Panc1 (cell line): ENCODE results near the gene SCN2B. TPM values are rescaled to one million over a fixed set of nuclear protein-coding genes. Genes with fewer than 3 reads are reported as not detected.

Experiments used
- ATAC-seq: fragments of 200-7000 bp; cut with Tn5 transposase; 2 replicates; pipeline ENCODE4 v1.9.1; 2020; ENCODE audit warnings: mild to moderate bottlenecking, moderate library complexity
- BruUV-seq: library from RNA; stranded (reverse); fragments of 400-500 nt; replicated peaks from 2 replicates; lab custom pipeline; 2021; lab: Mats Ljungman, UMichigan
- CTCF ChIA-PET: fragments of 300-600 bp; sonication (Branson Sonifier 250); formaldehyde crosslinking; loops from one replicate; lab custom pipeline; 2022; ENCODE audit warnings: antibody characterized with exemption; lab: Charles Lee
- POLR2A ChIA-PET: fragments of 300-600 bp; sonication (Branson Sonifier 250); formaldehyde crosslinking; loops from one replicate; lab custom pipeline; 2022; ENCODE audit warnings: antibody characterized with exemption; lab: Charles Lee
- DNase-seq: peaks from one replicate; pipeline ENCODE4 v3.0.0-alpha.2; 2010; ENCODE audit warnings: low read depth, low spot score
- H3K27ac ChIP-seq: 2 replicates; pipeline ENCODE4 v1.5.1; 2011; ENCODE audit warnings: mild to moderate bottlenecking, low read length, inconsistent platforms
- H3K27me3 ChIP-seq: fragments of 200-500 bp; sonication (Bioruptor generic); 2 replicates; pipeline ENCODE4 v1.6.0; 2014; ENCODE audit warnings: low read length, inconsistent platforms; ENCODE audit not compliant: control insufficient read depth, insufficient read depth
- H3K36me3 ChIP-seq: fragments of 200-500 bp; sonication (Bioruptor generic); 2 replicates; pipeline ENCODE4 v1.5.1; 2014; ENCODE audit warnings: inconsistent platforms, mild to moderate bottlenecking, low read length, moderate library complexity; ENCODE audit not compliant: control insufficient read depth, insufficient read depth
- H3K4me1 ChIP-seq: 2 replicates; pipeline ENCODE4 v1.5.1; 2011; ENCODE audit warnings: inconsistent platforms, mild to moderate bottlenecking, low read length, moderate library complexity; ENCODE audit not compliant: control insufficient read depth, insufficient read depth
- H3K4me3 ChIP-seq, 2 experiments: 2 replicates each; pipeline ENCODE4 v1.5.1; 2011 to 2012; ENCODE audit warnings: low read depth in 2 of 2, low read length in 2 of 2, mild to moderate bottlenecking in 2 of 2, inconsistent platforms in 1 of 2, moderate library complexity in 1 of 2
- H3K9me3 ChIP-seq: fragments of 200-500 bp; sonication (Bioruptor generic); 2 replicates; pipeline ENCODE4 v1.5.1; 2014; ENCODE audit warnings: low read depth, mild to moderate bottlenecking, inconsistent platforms, low read length, moderate library complexity; ENCODE audit not compliant: control insufficient read depth, insufficient read depth
- CTCF ChIP-seq: fragments of 450-650 bp; IDR thresholded peaks from 2 replicates; pipeline ENCODE4 v1.5.1; 2017; ENCODE audit warnings: mild to moderate bottlenecking
- POLR2AphosphoS5 ChIP-seq: IDR thresholded peaks from 2 replicates; pipeline ENCODE4 v1.6.1; 2012; ENCODE audit warnings: mild to moderate bottlenecking, low read depth, low read length, moderate library complexity
- REST ChIP-seq, 2 experiments: IDR thresholded peaks; 2 replicates each; pipeline ENCODE4 v1.6.1; 2011 to 2012; ENCODE audit warnings: low read depth in 2 of 2, control low read depth in 1 of 2, low read length in 1 of 2, mild to moderate bottlenecking in 1 of 2, moderate library complexity in 1 of 2; ENCODE audit not compliant: insufficient read depth in 1 of 2
- SIN3A ChIP-seq: IDR thresholded peaks from 2 replicates; pipeline ENCODE4 v1.6.1; 2012; ENCODE audit warnings: low read depth, mild to moderate bottlenecking, low read length, moderate library complexity, borderline replicate concordance; ENCODE audit not compliant: insufficient read depth
- TCF7L2 ChIP-seq: IDR thresholded peaks from 2 replicates; pipeline ENCODE4 v1.6.1; 2011; ENCODE audit warnings: mild to moderate bottlenecking, low read depth, low read length, inconsistent platforms
- in situ Hi-C: cut with HindIII; loops from 2 replicates; pipeline ENCODE4 v1.10.0; 2016; ENCODE audit warnings: low sequenced_read_pairs, low pct_unique_long_range_greater_than_20kb
- intact Hi-C: fragments of 100-400 bp; cut with micrococcal nuclease; formaldehyde crosslinking; loops from one replicate; pipeline ENCODE4 v1.10.0; 2022; ENCODE audit not compliant: unreplicated experiment
- total RNA-seq: library from RNA; stranded (reverse); gene quantifications from one replicate; pipeline ENCODE4 v1.2.1, GENCODE V29; 2021; ENCODE audit not compliant: unreplicated experiment

SCN2B gene
- total RNA-seq, 1 experiment from 2014 or later: not detected

- Histone ChIP-seq H3K27ac (no peak overlapping the region), H3K4me3 (no peak overlapping the region), H3K36me3 (no peaks in the 10 kb centered on the region), H3K9me3 (no peaks in the 10 kb centered on the region), H3K4me1 (peaks cover 4% of the 10 kb centered on the region), H3K27me3 (peaks cover 38% of the 10 kb centered on the region)
- POLR2A ChIA-PET: no interaction called here
- no TSS peak for BruUV-seq
- no peak for DNase-seq
- TF ChIP-seq POLR2AphosphoS5: no peak
- no peak for TF ChIP-seq REST (IDR thresholded peaks at IDR 0.05; ENCODE audit: insufficient read depth in 1 of 2, low read depth in 2 of 2, low read length in 1 of 2)
- no peak for TF ChIP-seq TCF7L2
- TF ChIP-seq SIN3A: no peak
- no peak for TF ChIP-seq CTCF
- CTCF ChIA-PET: no interaction called here
- no peak for ATAC-seq
- intact Hi-C loops: loop anchor here (5.0 kb wide), 1 partner anchor 138 kb away; no protein-coding TSS in a partner anchor
- in situ Hi-C loops: no loop called here
These were observed 21.8 kb downstream of the SCN2B start for GRCh38 chr11:118154641-118155040.

GRCh38 chr11:118153976-118154375 lies 22.5 kb downstream of the SCN2B start:
- Histone ChIP-seq H3K4me1 (peaks cover 4% of the 10 kb centered on the region), H3K4me3 (no peak overlapping the region), H3K27ac (no peak overlapping the region), H3K36me3 (no peaks in the 10 kb centered on the region), H3K27me3 (peaks cover 35% of the 10 kb centered on the region), H3K9me3 (no peaks in the 10 kb centered on the region)
- intact Hi-C loops (loop anchor here (5.0 kb wide), 1 partner anchor 138 kb away; no protein-coding TSS in a partner anchor), in situ Hi-C loops (no loop called here)
- POLR2A ChIA-PET: no interaction called here
- no TSS peak for BruUV-seq
- ATAC-seq: no peak
- CTCF ChIA-PET: no interaction called here
- no peak for DNase-seq
- TF ChIP-seq POLR2AphosphoS5 (no peak), TCF7L2 (no peak), REST (IDR thresholded peaks at IDR 0.05; ENCODE audit: insufficient read depth in 1 of 2, low read depth in 2 of 2, low read length in 1 of 2) (no peak), CTCF (no peak), SIN3A (no peak)
